ENCODE measurements around the gene MYCBP2. TPM values are rescaled to one million over a fixed set of nuclear protein-coding genes. Genes with fewer than 3 reads are reported as not detected.

Gene MYCBP2
- total RNA-seq, 1 donor from 2014 or later: 191 TPM

GRCh38 chr13:77139306-77139705 is 187.6 kb downstream of the MYCBP2 start:
- Histone ChIP-seq H3K9me3 (no peaks in the 10 kb centered on the region), H3K27ac (no peak overlapping the region), H3K4me1 (no peaks in the 10 kb centered on the region), H3K27me3 (no peaks in the 10 kb centered on the region), H3K36me3 (peaks cover 0 to 41% of the 10 kb centered on the region in 2 donors), H3K4me3 (no peak overlapping the region)
- intact Hi-C loops (cut with DNase I): no loop called here
- no peak for DNase-seq (ENCODE audit: extremely low spot score in 2 of 2)
- TF ChIP-seq POLR2AphosphoS5 (IDR thresholded peaks at IDR 0.05; ENCODE audit: insufficient read depth in 1 of 2, low read depth in 1 of 2): no peak
- TF ChIP-seq CTCF (IDR thresholded peaks at IDR 0.05): no peak
- no peak for TF ChIP-seq POLR2A (IDR thresholded peaks at IDR 0.05)

- intact Hi-C loops (cut with DNase I): no loop called here
- Histone ChIP-seq H3K4me3 (no peak overlapping the region), H3K4me1 (no peaks in the 10 kb centered on the region), H3K36me3 (peaks cover 0 to 41% of the 10 kb centered on the region in 2 donors), H3K27me3 (no peaks in the 10 kb centered on the region), H3K9me3 (no peaks in the 10 kb centered on the region), H3K27ac (no peak overlapping the region)
- no peak for DNase-seq (ENCODE audit: extremely low spot score in 2 of 2)
- TF ChIP-seq POLR2A (IDR thresholded peaks at IDR 0.05): no peak
- TF ChIP-seq POLR2AphosphoS5 (IDR thresholded peaks at IDR 0.05; ENCODE audit: insufficient read depth in 1 of 2, low read depth in 1 of 2): no peak
- no peak for TF ChIP-seq CTCF (IDR thresholded peaks at IDR 0.05)
These were observed 188.1 kb downstream of the MYCBP2 start for GRCh38 chr13:77138813-77139212.

GRCh38 chr13:77136902-77137420 is 189.9 kb downstream of the MYCBP2 start:
- no peaks in the 10 kb centered on the region for H3K4me1 ChIP-seq
- TF ChIP-seq POLR2AphosphoS5 (IDR thresholded peaks at IDR 0.05; ENCODE audit: insufficient read depth in 1 of 2, low read depth in 1 of 2): no peak
- TF ChIP-seq POLR2A (IDR thresholded peaks at IDR 0.05): no peak
- TF ChIP-seq CTCF (IDR thresholded peaks at IDR 0.05): no peak
- H3K36me3 ChIP-seq: peaks cover 0 to 40% of the 10 kb centered on the region in 2 donors
- no peak overlapping the region for H3K4me3 ChIP-seq
- H3K9me3 ChIP-seq: no peaks in the 10 kb centered on the region
- no peaks in the 10 kb centered on the region for H3K27me3 ChIP-seq
- no peak for DNase-seq (ENCODE audit: extremely low spot score in 2 of 2)
- H3K27ac ChIP-seq: no peak overlapping the region
- intact Hi-C loops (cut with DNase I): no loop called here

GRCh38 chr13:77124423-77124822 is 202.5 kb downstream of the MYCBP2 start:
- no peak overlapping the region for H3K27ac ChIP-seq
- no peak for TF ChIP-seq POLR2AphosphoS5 (IDR thresholded peaks at IDR 0.05; ENCODE audit: insufficient read depth in 1 of 2, low read depth in 1 of 2)
- no peak for TF ChIP-seq POLR2A (IDR thresholded peaks at IDR 0.05)
- no peak for TF ChIP-seq CTCF (IDR thresholded peaks at IDR 0.05)
- DNase-seq (ENCODE audit: extremely low spot score in 2 of 2): no peak
- no peaks in the 10 kb centered on the region for H3K4me1 ChIP-seq
- H3K36me3 ChIP-seq: peaks cover 0 to 37% of the 10 kb centered on the region in 2 donors
- no peaks in the 10 kb centered on the region for H3K27me3 ChIP-seq
- intact Hi-C loops (cut with DNase I): no loop called here
- H3K4me3 ChIP-seq: no peak overlapping the region
- H3K9me3 ChIP-seq: no peaks in the 10 kb centered on the region

- no peak overlapping the region for H3K27ac ChIP-seq
- no peaks in the 10 kb centered on the region for H3K4me1 ChIP-seq
- no peaks in the 10 kb centered on the region for H3K27me3 ChIP-seq
- no peak for TF ChIP-seq CTCF (IDR thresholded peaks at IDR 0.05)
- TF ChIP-seq POLR2A (IDR thresholded peaks at IDR 0.05): no peak
- TF ChIP-seq POLR2AphosphoS5 (IDR thresholded peaks at IDR 0.05; ENCODE audit: insufficient read depth in 1 of 2, low read depth in 1 of 2): no peak
- peaks cover 0 to 45% of the 10 kb centered on the region in 2 donors for H3K36me3 ChIP-seq
- intact Hi-C loops (cut with DNase I): no loop called here
- H3K4me3 ChIP-seq: no peak overlapping the region
- H3K9me3 ChIP-seq: no peaks in the 10 kb centered on the region
- no peak for DNase-seq (ENCODE audit: extremely low spot score in 2 of 2)
These were observed 208.8 kb downstream of the MYCBP2 start for GRCh38 chr13:77118134-77118533.

All from vagina (tissue), 2 donors.